ENCODE measurements around the gene ELAPOR2.
A peak's percentile ranks its signal among the peaks of the same experiment; 100 is the strongest.

- TF ChIP-seq CTCF (IDR thresholded peaks at IDR 0.05) (peak in 3 of 4 experiments; percentile 17 to 51 (median 49)), POLR2A (IDR thresholded peaks at IDR 0.05) (peak; percentile 21), POLR2AphosphoS5 (IDR thresholded peaks at IDR 0.05) (no peak)
Measured at GRCh38 chr7:87059525-87060287, at the start of gene ELAPOR2.
